ENCODE measurements around the gene MYL3. TPM values are rescaled to one million over a fixed set of nuclear protein-coding genes. Genes with fewer than 3 reads are reported as not detected.

The MYL3 gene
- total and polyA plus RNA-seq, 2 of the 4 experiments (the other 2 are of a cell fraction): 0.09 TPM; not detected in 1

GRCh38 chr3:46852334-46852720 lies 10.9 kb downstream of the MYL3 start:
- TF ChIP-seq FOS (IDR thresholded peaks at IDR 0.05; ENCODE audit: low read depth, low read length): no peak
- TF ChIP-seq CTCF (conservative IDR thresholded peaks at IDR 0.05; ENCODE audit: low read depth, low read length): no peak
- no peak for TF ChIP-seq RCOR1 (IDR thresholded peaks at IDR 0.05; ENCODE audit: insufficient replicate concordance, low read length)
- no peak for TF ChIP-seq POLR2A (IDR thresholded peaks at IDR 0.05; ENCODE audit: low read depth, low read length)
- no peak for TF ChIP-seq RFX5 (IDR thresholded peaks at IDR 0.05; ENCODE audit: low read depth, low read length)
- TF ChIP-seq RAD21 (IDR thresholded peaks at IDR 0.05; ENCODE audit: low read length): no peak
- TF ChIP-seq MAZ (IDR thresholded peaks at IDR 0.05; ENCODE audit: borderline replicate concordance, low read depth, low read length): no peak
- no peak for TF ChIP-seq CEBPB (IDR thresholded peaks at IDR 0.05; ENCODE audit: low read depth, low read length)
- TF ChIP-seq MAFK (IDR thresholded peaks at IDR 0.05; ENCODE audit: low read depth, low read length): no peak
- TF ChIP-seq ELK1 (IDR thresholded peaks at IDR 0.05; ENCODE audit: borderline replicate concordance, low read depth, low read length): no peak
- no peak for TF ChIP-seq BHLHE40 (IDR thresholded peaks at IDR 0.05; ENCODE audit: low read depth, low read length)
- no peak for TF ChIP-seq CHD1 (IDR thresholded peaks at IDR 0.05; ENCODE audit: low read depth, low read length)
- TF ChIP-seq SMC3 (IDR thresholded peaks at IDR 0.05; ENCODE audit: low read depth, low read length): no peak
- TF ChIP-seq USF2 (IDR thresholded peaks at IDR 0.05; ENCODE audit: low read depth, low read length): no peak
- Histone ChIP-seq H2BK120ac (ENCODE audit: low read depth, low read length) (no peak overlapping the region), H3K4me1 (ENCODE audit: control insufficient read depth, insufficient read depth, low read length) (no peaks in the 10 kb centered on the region), H4K8ac (ENCODE audit: low read depth in 2 of 2, low read length in 2 of 2) (no peak overlapping the region), H4K20me1 (ENCODE audit: insufficient read depth, low read length) (no peaks in the 10 kb centered on the region), H3K4ac (ENCODE audit: low read depth, low read length) (no peak overlapping the region), H3K27me3 (ENCODE audit: control insufficient read depth, insufficient read depth, low read length) (peaks cover 38% of the 10 kb centered on the region), H3K56ac (ENCODE audit: extremely low read depth, insufficient read depth, low read length) (no peak overlapping the region), H2AK5ac (ENCODE audit: low read depth, low read length) (no peak overlapping the region), H3K4me2 (ENCODE audit: low read depth, low read length) (no peak overlapping the region), H2BK5ac (ENCODE audit: low read depth, low read length, poor library complexity, severe bottlenecking) (no peak overlapping the region), H2BK15ac (ENCODE audit: low read depth, low read length) (no peak overlapping the region), H2BK20ac (ENCODE audit: low read depth, low read length) (no peak overlapping the region), H3K23ac (ENCODE audit: low read depth, low read length) (no peak overlapping the region), H3K27ac (ENCODE audit: insufficient read depth, low read length) (no peak overlapping the region), H3K14ac (replicated peaks; ENCODE audit: low read depth, low read length) (no peak overlapping the region), H3K18ac (ENCODE audit: low read depth, low read length) (no peak overlapping the region), H4K5ac (ENCODE audit: low read depth, low read length) (no peak overlapping the region), H2AFZ (replicated peaks; ENCODE audit: low read length, poor library complexity) (no peak overlapping the region), H3K9me3 (ENCODE audit: control insufficient read depth, insufficient read depth, low read length) (no peaks in the 10 kb centered on the region), H4K91ac (ENCODE audit: insufficient read depth, low read depth, low read length) (no peak overlapping the region), H3K4me3 (ENCODE audit: insufficient read depth, low read depth, low read length) (no peak overlapping the region), H3K9ac (ENCODE audit: low read depth, low read length) (no peak overlapping the region), H3K79me1 (ENCODE audit: low read depth in 1 of 2, low read length in 2 of 2) (no peaks in the 10 kb centered on the region), H3K9me1 (ENCODE audit: insufficient read depth, low read length) (no peaks in the 10 kb centered on the region; the same call in 1 of the 2 replicates), H3K36me3 (ENCODE audit: control insufficient read depth, insufficient read depth, low read length) (no peaks in the 10 kb centered on the region), H2AK9ac (replicated peaks; ENCODE audit: low read depth, low read length, poor library complexity) (no peak overlapping the region)
- dilution Hi-C loops (cut with HindIII; ENCODE audit: low sequenced_read_pairs, unreplicated experiment) (no loop called here), intact Hi-C loops (cut with micrococcal nuclease) (no loop called here), in situ Hi-C loops (cut with MboI; ENCODE audit: low sequenced_read_pairs) (no loop called here)
- CTCF ChIA-PET: no interaction called here
- ATAC-seq (ENCODE audit: low read depth) (no peak), DNase-seq (no peak)
- POLR2A ChIA-PET (ENCODE audit: unreplicated experiment): no interaction called here
- 100% methylated on average over 6 of the region's 9 CpGs; no CpG with 5 or more reads in 1 of the 2 experiments for WGBS, 2 experiments (ENCODE audit: extremely low coverage in 2 of 2, insufficient read length in 1 of 2)
- BruUV-seq (replicated peaks): no TSS peak
